GM19463 (cell line): ENCODE data around the gene CDCA3.

Experiments used
- ATAC-seq: cut with Tn5 transposase; IDR thresholded peaks from one replicate; pipeline ENCODE4 v1.9.1; 2021; ENCODE audit warnings: mild to moderate bottlenecking, moderate library complexity; ENCODE audit not compliant: unreplicated experiment

Gene CDCA3

DNA sequence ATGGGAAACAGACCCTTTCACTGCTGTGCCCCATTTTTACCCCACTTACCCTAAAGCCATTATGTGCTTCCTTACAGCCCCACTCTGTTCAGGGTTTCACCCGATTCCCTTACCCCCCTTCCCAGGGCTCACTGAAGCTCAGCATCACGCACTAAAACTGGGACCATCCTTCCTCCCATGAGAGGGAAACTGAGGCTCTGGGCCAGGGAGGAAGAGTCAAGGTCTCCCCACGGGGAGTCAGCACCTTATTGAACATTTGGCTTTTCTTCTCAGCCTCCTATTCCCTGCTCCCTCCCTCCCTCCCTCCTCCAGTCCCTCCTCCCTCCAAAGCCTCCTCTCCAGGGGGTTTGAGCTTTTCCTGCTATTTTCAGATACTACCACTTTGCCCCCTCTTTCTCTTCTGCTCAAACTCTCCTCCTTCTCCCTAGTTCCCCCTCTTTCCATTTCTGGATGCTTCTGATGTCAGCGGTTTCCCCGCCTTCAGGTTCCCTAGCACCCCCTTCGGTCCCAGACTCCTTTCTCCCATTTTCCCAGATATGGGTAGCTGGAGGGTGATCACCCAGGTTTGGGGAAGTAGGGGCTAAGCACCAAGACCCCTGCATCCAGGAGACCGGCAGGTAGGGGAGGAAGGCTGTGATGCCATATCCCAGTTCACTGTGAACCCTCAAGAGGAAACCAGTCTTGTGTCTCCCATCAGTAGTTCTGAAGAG, 28.5 kb downstream of the CDCA3 start:
- no peak for ATAC-seq

DNA sequence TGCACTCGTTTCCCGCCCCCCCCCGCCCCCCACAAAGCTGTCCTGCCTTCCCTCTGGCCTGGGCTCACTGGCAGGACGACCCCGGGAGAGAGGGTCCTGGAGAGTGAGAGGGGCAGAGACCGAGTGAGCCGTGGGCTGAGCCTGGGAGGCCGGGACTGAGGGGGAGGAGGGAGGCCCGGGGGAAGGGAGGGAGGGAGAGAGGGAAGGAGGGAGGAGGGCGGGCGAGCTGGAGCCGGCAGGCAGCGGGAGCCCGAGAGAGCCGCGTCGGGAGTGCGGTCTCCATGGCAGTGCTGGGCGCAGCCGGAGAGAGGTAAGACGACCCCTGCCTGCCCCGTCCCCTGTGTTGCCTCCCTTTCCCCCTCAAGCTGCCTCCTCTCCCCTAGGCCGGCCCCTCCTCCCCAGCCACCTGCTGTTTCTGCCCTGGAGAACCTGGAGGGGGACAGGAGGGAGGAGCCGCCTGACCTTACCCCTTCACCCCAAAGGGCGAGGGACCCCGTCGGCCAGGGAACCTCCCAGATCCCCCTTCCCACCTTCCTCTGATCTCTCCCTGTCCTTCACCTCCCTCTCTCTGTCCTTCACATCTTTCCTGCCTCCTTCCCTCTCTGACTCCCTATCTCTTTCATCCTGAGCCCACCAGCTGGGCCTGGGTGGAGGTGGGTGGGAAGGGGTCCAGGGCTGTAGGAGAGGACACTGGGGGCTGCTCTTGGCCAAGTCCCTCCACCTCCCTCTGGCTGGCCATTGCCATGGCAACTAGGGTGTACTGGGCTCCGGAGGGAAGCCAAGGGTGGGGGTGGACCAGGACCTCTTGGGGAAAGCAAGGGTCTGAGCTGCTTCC, 29.3 kb downstream of the CDCA3 start, which contains the start of gene GPR162:
Gene GPR162, plus strand, starts transcription at position 231 of the 835 bp plus-strand sequence. CDS start 2,078 bp downstream, outside the sequence.
- ATAC-seq = no peak

DNA sequence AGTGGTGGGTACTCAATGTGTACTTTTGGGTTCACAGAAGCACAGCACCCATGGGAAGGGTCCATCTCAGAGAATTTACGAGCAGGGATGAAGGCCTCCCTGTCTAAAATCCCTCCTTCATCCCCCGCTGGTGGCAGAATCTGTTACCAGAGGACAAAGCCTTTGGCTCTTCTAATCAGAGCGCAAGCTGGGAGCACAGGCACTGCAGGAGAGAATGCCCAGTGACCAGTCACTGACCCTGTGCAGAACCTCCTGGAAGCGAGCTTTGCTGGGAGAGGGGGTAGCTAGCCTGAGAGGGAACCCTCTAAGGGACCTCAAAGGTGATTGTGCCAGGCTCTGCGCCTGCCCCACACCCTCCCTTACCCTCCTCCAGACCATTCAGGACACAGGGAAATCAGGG, 30.9 kb downstream of the CDCA3 start:
- no peak for ATAC-seq

DNA sequence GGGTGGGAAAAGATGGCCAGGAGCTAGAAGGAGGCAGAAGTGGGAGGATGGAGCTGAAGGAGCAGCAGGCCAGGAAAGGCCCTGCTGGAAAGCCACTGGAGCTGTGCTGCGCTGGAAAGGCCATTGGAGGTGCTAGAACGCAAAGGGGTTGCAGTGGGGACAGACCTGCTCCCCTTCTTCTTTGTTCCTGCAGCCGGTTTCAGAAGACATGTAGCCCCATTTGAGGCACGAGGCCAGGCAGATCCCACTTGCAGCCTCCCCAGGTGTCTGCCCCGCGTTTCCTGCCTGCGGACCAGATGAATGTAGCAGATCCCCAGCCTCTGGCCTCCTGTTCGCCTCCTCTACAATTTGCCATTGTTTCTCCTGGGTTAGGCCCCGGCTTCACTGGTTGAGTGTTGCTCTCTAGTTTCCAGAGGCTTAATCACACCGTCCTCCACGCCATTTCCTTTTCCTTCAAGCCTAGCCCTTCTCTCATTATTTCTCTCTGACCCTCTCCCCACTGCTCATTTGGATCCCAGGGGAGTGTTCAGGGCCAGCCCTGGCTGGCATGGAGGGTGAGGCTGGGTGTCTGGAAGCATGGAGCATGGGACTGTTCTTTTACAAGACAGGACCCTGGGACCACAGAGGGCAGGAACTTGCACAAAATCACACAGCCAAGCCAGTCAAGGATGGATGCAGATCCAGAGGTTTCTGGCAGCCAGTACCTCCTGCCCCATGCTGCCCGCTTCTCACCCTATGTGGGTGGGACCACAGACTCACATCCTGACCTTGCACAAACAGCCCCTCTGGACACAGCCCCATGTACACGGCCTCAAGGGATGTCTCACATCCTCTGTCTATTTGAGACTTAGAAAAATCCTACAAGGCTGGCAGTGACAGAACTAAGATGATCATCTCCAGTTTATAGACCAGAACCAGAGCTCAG, 31.7 kb downstream of the CDCA3 start:
- no peak for ATAC-seq

DNA sequence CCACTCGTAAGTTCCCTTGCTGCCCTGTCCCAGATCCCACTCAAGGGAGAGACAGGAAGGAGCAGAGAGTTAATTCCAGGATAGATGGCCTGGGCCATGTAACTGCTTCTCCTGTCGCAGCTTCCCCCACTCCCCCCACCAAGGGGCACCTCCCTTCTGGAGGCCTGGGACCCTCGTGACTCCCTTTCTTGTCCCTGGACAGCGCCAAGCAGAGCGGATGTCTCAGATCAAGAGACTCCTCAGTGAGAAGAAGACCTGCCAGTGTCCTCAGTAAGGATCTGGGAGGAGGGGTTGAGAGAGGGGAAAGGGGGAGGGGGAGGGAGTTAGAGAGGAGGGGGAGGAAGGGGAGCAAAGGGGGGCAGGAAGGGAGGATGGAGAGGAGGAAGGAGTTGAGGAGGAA, 32.4 kb downstream of the CDCA3 start:
- ATAC-seq = no peak

DNA sequence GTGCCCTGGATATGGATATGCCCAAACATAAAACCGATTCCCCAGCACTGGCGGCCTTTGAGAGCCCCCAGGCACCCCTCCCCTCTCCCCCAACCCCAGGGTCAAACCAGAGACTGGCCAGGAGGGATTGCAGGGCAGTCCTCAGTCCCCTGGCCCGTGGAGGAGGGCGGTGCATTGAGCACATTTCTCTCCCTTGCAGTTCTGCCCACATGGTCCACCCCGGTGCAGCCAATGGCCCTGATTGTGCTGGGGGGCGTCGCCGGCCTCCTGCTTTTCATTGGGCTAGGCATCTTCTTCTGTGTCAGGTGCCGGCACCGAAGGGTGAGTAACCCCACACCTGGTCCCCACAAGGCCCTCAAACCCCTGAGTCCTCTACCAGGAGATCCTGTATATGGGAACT, 32.9 kb downstream of the CDCA3 start:
- ATAC-seq = no peak

DNA sequence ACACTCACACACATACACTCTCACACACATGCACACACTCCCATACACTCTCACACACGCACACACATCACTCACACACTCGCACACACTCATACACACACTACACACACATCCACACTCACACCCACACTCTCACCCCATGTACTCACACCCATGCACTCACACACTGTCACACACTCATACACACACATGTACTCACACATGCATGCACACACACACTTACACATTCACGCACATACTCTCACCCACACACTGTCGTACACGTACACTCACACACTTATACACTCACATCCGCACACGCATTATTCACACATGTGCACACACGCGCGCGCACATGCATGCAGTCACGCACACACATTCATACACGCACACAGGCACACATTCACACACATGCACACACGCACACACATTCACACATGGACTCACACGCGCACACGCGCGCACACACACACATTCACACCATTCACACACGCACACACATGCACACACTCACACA, 33.4 kb downstream of the CDCA3 start:
- no peak for ATAC-seq

DNA sequence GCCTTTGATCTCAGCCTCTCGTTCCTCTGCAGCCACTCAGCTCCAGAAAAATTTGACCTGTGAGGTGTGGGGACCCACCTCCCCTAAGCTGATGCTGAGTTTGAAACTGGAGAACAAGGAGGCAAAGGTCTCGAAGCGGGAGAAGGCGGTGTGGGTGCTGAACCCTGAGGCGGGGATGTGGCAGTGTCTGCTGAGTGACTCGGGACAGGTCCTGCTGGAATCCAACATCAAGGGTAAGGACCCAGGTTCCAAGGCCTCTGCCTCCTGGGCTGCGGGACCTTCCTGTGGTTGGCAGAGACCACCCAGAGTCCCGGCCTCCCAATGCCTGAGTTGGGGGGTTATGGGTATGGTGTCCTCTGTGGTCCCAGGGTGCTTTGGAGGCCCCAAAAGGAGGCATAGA, 34.0 kb downstream of the CDCA3 start:
- ATAC-seq = no peak

DNA sequence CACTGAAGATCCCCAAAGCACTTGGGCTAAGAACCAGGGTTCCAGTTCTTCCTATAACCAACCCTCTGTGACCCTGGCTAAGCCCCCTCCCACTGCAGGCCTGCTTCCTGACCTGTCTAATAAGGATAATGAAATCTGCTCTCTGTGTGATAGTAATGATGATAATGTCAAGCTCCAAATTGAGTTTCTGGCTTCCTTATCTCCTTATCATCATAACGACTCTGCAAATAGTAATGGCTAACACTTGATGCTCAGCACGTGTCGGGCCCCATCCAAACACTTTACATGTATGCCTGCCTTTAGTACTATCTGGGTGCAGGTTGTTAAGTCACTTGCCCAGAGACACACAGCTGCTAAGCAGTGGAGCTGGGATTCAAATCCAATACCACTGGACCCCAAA, 34.5 kb downstream of the CDCA3 start:
- no peak for ATAC-seq

DNA sequence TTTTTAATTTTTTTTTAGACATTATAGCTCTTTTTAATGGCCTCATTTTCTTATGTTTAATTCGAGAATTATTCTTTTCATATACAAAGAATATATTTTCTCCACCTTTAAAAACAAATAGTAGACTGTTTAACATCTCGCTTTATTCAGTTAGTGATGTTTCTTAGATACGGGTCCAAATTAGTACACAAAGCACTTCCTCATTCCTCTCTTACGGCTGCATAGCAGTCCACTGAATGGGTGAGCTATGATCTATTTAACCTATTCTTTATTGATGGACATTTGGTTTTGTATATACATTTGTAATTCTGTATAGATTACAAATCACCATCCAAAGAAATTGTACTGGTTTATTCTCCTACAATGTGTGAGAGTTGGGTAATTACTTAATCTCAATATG, 37.7 kb downstream of the CDCA3 start:
- no peak for ATAC-seq

DNA sequence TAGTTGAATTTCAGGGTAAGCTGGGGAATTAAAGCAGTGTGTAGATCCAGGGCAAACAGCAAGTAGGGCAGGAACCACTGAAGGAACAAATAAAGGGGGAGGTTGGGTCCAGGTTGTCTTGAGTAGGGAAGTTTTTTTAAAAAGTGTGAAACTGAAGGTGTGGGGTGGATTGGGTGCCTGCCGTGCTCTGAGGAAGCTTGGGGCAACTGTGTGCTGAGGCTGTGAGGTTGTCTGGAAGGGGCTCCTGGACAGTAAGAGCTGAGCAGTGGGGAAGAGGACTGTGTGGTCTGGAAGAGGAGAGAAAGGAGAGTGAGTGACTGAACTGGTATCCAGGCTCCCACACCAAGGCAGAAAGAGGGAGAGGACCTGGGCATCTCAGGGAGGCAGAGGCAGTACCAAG, 40.3 kb downstream of the CDCA3 start:
- ATAC-seq = no peak

DNA sequence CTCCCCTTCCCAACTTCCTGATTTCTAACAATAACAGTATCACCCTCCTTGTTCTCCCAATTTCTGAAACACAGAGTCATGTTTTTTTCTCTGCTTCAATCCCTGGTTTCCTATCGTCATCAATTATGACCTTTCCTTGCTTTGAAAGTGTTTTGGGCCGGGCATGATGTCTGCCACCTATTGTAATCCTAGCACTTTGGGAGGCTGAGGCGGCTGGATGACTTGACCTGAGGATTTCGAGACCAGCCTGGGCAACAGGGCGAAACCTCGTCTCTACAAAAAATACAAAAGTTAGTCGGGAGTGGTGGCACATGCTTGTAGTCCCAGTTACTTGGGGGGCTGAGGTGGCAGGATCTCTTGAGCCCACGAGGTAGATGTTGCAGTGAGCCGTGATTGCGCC, 42.0 kb downstream of the CDCA3 start:
- ATAC-seq = no peak

DNA sequence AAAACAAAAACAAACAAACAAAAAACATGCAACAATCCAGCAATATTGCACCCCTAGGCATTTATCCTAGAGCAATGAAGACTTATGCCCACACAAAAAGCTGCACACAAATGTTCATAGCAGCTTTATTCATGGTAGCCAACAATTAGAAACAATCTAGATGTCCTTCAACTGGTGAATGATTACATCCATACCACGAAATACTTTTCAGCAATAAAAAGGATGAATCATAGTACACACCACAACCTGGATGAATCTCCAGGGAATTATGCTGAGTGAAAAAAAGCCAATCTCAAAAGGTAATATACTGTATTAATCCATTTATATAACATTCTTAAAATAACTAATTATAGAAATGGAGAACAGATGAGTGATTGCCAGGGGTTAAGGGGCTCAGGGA, 43.9 kb downstream of the CDCA3 start:
- no peak for ATAC-seq

DNA sequence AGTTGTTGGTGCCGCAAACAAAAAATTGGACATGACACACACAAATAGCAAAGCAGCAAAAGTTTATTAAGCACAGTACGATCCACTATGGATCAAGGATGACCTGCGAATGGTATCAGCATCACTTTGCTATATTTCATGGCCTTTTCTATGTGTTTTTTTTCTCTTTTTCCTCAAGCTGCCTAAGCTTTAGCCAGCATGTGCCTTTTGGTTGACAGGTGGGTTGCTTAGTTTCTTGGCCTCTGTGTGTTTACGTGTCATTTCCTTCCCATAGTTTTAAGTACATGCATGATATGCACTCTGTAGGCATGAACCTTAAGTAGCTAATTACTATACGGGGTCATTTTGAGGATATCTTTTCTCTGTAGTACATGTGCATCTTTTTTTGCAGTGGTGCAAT, 51.9 kb downstream of the CDCA3 start:
- no peak for ATAC-seq
